ENCODE results near the gene TXNRD1.
"Not testable (repeated sequence)": the region's sequence is repeated elsewhere in the genome, so short reads cannot be mapped to it uniquely, and the experiment has no call there.

The TXNRD1 gene

DNA sequence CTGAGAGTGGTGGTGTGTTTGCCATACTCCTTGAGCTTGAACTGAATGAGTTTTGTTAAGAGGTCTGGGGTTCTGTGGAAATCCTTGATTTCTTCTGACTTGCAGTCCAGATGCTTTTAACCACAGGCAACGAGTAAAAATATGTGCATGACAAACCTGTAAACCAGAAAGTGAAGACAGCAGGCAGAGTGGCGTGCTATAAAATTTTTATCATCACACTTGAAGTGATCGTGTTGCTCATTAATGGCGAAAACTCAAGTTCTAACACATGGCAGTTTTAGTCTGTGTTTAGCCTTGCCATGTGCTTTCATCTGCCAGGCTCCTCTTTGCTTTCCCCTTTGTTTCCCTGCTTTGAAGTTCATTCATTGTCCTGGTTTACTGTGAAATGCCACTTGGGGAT is 28.0 kb downstream of the TXNRD1 start:
- no peak for DNase-seq

DNA sequence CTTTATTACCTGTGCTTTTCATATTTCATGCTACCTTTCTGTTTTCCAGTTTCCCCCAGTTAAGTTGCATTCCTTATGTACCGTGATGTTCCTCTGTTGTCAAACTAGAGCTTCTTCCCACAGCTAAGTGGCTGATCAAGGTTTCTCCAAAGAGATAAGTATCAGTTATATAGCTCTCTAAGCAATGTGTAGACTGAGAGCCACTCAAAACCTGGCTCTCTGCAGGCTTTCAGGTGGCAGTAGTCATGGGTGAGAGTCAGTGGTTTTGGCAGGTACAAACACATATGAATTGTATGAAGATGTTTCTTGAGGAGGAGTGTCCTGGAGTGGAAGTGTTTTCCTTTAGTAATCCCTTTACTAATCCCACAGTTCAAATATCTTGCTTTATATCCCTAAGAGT is 28.4 kb downstream of the TXNRD1 start:
- DNase-seq: no peak

GRCh38 chr12:104247698-104248097 is 32.1 kb downstream of the TXNRD1 start:
- DNase-seq: no peak

DNA sequence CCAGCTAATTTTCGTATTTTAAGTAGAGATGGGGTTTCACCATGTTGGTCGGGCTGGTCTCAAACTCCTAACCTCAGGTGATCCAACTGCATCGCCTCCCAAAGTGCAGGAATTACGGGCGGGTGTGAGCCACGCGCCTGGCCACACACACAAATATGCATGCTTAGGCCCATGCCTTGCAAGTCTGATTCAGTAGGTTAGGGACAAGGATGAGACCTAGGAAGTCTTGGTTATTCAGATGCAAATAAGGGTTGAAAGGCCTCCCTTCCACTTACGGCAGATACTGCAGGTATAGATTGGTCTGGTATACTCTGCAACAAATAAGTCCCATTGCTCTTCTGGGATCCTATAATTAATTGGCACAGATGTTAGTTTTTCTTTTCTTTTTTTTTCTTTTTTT is 32.9 kb downstream of the TXNRD1 start:
- DNase-seq: no peak

GRCh38 chr12:104249017-104249416 is 33.4 kb downstream of the TXNRD1 start:
- DNase-seq: no peak

GRCh38 chr12:104249898-104250297 is 34.3 kb downstream of the TXNRD1 start:
- DNase-seq: no peak

DNA sequence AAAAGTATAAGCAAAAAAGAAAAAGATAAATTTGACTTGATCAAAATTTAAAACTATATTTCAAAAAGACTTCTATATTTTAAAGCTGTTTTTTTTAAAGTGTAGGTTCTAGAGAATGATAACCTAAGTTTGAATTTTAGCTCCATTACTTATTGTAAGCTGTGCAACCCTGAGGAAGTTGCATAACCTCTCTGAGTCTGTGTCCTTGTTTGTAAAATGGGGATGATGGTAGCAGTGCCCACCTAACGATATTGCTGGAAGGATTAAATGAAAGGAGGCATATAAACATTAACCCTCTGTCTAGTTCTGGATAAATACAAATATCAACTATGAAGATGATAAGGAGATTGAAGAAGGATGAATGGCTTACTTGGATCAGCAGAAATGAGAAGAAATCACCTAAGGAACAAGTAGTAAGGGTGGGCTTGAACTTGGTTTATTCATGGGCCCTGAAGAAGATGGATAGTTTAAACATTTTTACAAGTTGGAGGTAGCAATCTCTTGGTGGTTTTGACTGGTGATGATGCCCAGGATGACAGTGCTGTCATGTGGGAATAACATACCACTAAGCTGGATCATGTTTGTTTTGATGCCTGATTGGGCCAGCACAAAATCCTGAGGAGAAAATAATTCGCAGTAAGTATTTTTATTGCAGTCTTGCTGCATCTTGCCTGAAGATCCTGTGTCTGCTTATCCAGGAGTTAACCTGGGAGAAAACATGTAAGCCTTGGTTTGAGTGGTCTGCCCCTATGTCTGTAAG is 35.0 kb downstream of the TXNRD1 start:
- no peak for DNase-seq

DNA sequence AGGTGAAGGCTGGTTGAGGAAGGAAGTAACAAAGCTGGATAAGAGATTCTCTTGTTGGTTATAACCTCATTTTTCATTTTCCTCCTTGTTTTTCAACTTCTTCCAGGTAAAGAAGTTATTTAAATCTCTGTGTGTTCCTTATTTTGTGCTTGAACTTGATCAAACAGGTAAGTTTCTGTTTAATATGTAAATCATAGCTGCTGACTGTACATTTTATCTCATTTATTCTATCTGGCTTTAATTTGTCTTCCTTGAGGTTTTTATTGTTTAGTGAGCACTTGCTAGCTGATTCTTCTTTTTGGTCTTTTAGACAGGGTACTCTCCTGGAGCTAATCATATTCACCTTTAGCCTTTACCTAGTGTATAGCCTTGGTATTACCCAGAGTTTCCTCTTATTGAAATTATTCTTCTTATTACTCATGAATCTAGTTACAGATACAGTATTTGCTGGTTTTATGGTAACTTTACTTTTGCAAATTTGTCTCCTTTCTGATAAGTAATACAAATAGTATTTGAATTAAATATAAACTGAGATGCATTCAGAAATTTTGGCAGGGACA is 42.4 kb downstream of the TXNRD1 start:
- no peak for DNase-seq

GRCh38 chr12:104258476-104259067 is 43.0 kb downstream of the TXNRD1 start:
- no peak for DNase-seq

DNA sequence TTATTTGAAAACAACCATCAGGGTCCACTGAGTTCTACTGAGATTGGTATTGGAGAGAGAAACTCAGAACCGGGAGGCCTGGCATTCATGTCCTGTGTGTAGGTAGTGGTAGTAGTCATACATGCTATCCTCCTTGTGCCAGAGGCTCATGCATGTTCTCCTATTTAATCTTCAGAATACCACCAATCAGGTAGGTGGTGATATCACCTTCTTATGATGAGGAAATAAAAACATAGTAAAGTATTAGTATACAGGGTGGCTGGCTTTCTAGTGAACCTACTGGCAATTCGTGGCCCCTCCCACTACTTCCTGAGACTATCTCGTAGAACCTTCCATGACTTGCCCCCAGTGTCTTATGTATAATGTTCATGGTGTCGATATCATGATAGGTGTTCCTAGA is 47.4 kb downstream of the TXNRD1 start:
- DNase-seq: no peak

- no peak for DNase-seq
Observed at GRCh38 chr12:104263580-104264358, 48.2 kb downstream of the TXNRD1 start.

GRCh38 chr12:104265436-104265835 is 49.9 kb downstream of the TXNRD1 start:
- DNase-seq: not testable (repeated sequence)

DNA sequence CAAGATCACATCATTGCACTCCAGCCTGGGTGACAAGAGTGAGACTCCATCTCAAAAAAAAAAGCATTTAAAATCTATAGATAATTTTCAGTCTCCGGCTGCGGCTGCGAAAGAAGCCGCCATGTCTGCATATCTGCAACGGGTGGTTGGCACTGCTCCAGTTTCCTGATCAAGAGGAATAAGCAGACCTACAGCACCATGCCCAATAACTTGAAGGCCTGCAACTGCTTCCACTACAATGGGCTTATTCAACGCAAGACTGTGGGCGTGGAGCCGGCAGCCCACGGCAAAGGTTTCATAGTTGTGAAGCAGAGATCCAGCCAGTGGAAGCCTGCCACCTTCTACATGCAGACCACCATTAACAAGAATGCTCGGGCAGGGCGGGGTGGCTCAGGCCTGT is 57.4 kb downstream of the TXNRD1 start:
- DNase-seq: no peak

- no peak for DNase-seq
Observed at GRCh38 chr12:104273503-104273902, 57.9 kb downstream of the TXNRD1 start.

GRCh38 chr12:104274811-104275210 is 59.2 kb downstream of the TXNRD1 start:
- no peak for DNase-seq

DNA sequence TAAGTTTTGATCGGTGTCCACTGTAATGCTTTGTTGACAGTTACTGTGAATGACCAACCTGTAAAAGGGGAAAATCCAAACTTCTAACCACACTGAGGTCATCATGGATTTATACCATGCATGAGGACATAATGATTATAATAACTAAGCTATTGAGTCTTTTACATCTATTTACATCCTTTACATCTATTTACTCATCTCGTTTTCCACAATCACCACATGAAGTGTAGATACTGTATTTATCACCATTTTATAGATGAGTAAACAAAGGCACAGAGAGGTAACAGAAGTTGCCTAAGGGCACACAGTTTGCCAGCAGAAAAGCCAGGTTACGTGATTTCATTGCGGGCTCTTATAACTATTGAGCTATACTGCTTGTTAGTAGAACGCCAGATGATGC is 60.1 kb downstream of the TXNRD1 start:
- DNase-seq: no peak

GRCh38 chr12:104276273-104277131 is 60.9 kb downstream of the TXNRD1 start:
- DNase-seq: peak; percentile 77

GRCh38 chr12:104279164-104279563 is 63.6 kb downstream of the TXNRD1 start:
- no peak for DNase-seq

DNA sequence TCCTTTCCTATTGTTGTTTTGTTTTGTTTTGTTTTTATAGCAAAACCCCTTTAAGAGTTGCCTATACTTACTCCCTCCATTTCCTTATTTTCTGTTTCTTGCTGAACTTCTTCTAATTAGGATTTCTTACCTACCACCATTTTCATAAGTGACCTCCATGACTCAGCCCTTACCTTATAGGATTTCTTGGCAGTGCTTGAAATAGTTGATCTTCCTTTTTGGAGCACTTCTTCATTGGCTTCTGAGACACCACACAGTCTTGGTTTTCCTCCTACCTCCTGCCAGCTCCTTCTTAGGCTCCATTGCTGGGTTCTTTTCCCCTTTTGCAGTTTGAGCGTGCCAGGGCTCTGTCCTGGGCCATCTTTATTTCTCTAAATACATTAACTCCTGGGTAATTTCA is 64.5 kb downstream of the TXNRD1 start:
- no peak for DNase-seq

DNA sequence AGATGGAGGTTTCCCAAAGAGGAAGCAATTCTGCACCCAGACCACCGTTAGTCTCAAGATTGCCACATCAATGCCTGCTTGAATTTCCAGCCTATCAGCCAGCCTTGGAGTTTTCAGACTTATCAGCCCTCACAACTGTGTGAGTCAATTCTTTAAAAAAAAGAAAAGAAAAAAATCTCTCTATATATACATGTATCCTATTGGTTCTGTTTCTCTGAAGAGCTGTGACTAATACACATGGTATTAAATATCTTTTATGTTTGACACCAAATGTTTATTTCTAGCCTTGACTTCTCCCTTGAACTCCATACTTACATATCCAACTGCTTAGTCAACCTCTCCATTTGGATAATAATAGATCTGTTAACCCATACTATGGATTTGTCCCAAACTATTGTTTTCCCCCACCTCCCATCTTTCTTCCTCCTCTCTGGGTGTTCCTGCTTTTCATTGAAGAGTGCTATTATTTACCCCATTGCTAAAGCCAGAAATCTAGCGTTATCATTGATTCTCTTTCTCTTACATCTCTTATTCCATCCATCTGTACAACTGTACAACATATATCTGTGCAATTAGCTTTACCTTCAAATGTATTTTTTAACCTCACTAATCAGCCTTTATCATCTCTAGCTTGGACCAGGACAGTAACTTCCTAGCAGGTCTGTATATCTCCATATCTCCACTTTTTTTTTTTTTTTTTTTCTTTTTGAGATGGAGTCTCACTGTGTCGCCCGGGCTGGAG is 65.3 kb downstream of the TXNRD1 start:
- DNase-seq: no peak

GRCh38 chr12:104281636-104282035 is 66.1 kb downstream of the TXNRD1 start:
- DNase-seq: no peak

DNA sequence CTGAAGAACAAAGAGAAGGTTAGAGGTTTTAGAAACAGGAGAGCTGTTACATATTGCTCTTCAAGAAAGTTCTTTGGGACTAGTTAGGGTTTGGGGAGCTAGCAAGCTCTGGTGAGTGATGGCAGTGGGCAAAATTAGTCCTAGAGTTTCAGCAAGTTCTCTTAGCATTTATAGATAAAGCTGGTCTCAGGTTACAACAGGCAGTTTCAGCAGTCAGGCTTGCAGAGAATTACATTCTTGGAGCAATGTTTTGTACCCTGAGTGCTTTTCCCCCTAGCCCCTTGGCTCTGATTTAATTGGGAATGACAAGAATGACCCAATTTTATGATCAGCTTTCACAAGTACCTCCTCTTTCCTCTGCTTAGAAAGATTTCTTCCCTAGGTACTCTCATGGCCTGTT is 66.5 kb downstream of the TXNRD1 start:
- DNase-seq: no peak
